Endodermal cell (in vitro differentiated cells): ENCODE data around the gene SMG6. TPM values are rescaled to one million over a fixed set of nuclear protein-coding genes. Genes with fewer than 3 reads are reported as not detected.
A peak's percentile ranks its signal among the peaks of the same experiment; 100 is the strongest.

Source experiments
- DNase-seq: peaks from one replicate; pipeline ENCODE4 v3.0.0-alpha.2; 2017
- H3K27ac ChIP-seq: 2 replicates; pipeline ENCODE4 v1.5.1; 2013; ENCODE audit warnings: mild to moderate bottlenecking, low read depth, low read length, moderate library complexity
- H3K27me3 ChIP-seq: 2 replicates; pipeline ENCODE4 v1.6.1; 2013; ENCODE audit warnings: mild to moderate bottlenecking, low read length, moderate library complexity; ENCODE audit not compliant: insufficient read depth, control insufficient read depth, poor library complexity, severe bottlenecking
- H3K36me3 ChIP-seq: 2 replicates; pipeline ENCODE4 v1.7.0; 2013; ENCODE audit warnings: mild to moderate bottlenecking, low read length, moderate library complexity; ENCODE audit not compliant: control insufficient read depth, insufficient read depth
- H3K4me1 ChIP-seq: one replicate; pipeline ENCODE4 v1.7.0; 2013; ENCODE audit warnings: low read length; ENCODE audit not compliant: control insufficient read depth, insufficient read depth
- H3K4me3 ChIP-seq: 2 replicates; pipeline ENCODE4 v1.5.1; 2013; ENCODE audit warnings: mild to moderate bottlenecking, low read length, moderate library complexity
- H3K9ac ChIP-seq: 2 replicates; pipeline ENCODE4 v1.6.1; 2013; ENCODE audit warnings: mild to moderate bottlenecking, low read length, moderate library complexity; ENCODE audit not compliant: poor library complexity, severe bottlenecking; ENCODE audit errors: extremely low read depth
- H3K9me3 ChIP-seq: 2 replicates; pipeline ENCODE4 v1.6.1; 2013; ENCODE audit warnings: mild to moderate bottlenecking, low read length, moderate library complexity; ENCODE audit not compliant: control insufficient read depth
- H3K27ac Mint-ChIP-seq: 2 replicates; pipeline ENCODE4 v1.8.0; 2020; ENCODE audit warnings: mixed read lengths
- H3K27me3 Mint-ChIP-seq: 2 replicates; pipeline ENCODE4 v1.8.0; 2021; ENCODE audit warnings: mild to moderate bottlenecking, mixed read lengths; ENCODE audit not compliant: insufficient read depth
- H3K36me3 Mint-ChIP-seq: 2 replicates; pipeline ENCODE4 v1.8.0; 2020; ENCODE audit warnings: low read depth, mixed read lengths
- H3K4me1 Mint-ChIP-seq: 2 replicates; pipeline ENCODE4 v1.8.0; 2020; ENCODE audit warnings: mixed read lengths
- H3K4me3 Mint-ChIP-seq: 2 replicates; pipeline ENCODE4 v1.8.0; 2020; ENCODE audit warnings: mild to moderate bottlenecking, moderate library complexity, mixed read lengths
- H3K9me3 Mint-ChIP-seq: 2 replicates; pipeline ENCODE4 v1.8.0; 2020; ENCODE audit warnings: mild to moderate bottlenecking, mixed read lengths
- CTCF ChIP-seq: fragments of 200-600 bp; sonication (generic); conservative IDR thresholded peaks from 2 replicates; pipeline ENCODE4 v1.5.0; 2021; ENCODE audit warnings: antibody characterized with exemption, mild to moderate bottlenecking
- WGBS, 2 experiments: methylation state at CpG; one replicate each; pipeline versions ENCODE4 v1.1.5 to v1.1.7; 2013; ENCODE audit warnings: missing lambda C conversion rate in 2 of 2, mixed read lengths in 1 of 2; ENCODE audit not compliant: insufficient coverage in 1 of 2, insufficient read length in 1 of 2; 5-methylcytosine and 5-hydroxymethylcytosine counted together
- total RNA-seq, 2 donors: library from RNA; stranded (reverse); fragmentation: NEBNext Ultra II Directional in 1 of 2; extraction: Animal tissue kit (Norgen Biotek cat#: 25700) in 1 of 2; gene quantifications; 2 replicates in 1 of 2; 3 replicates in 1 of 2; pipeline ENCODE4 v1.2.1, GENCODE V29; 2021

Gene SMG6
- total RNA-seq, 2 donors from 2014 or later: 44.3 to 56.7 TPM

- Mint-ChIP-seq H3K4me1 (peaks cover 7% of the 10 kb centered on the region), H3K27ac (peak overlapping the region; percentile 36), H3K36me3 (peaks cover 32% of the 10 kb centered on the region), H3K9me3 (no peaks in the 10 kb centered on the region), H3K27me3 (no peaks in the 10 kb centered on the region), H3K4me3 (no peak overlapping the region)
- TF ChIP-seq CTCF: no peak
- Histone ChIP-seq H3K4me1 (no peaks in the 10 kb centered on the region), H3K27ac (no peak overlapping the region), H3K9ac (no peak overlapping the region), H3K27me3 (no peaks in the 10 kb centered on the region), H3K9me3 (no peaks in the 10 kb centered on the region), H3K4me3 (no peak overlapping the region), H3K36me3 (peaks cover 35% of the 10 kb centered on the region)
- DNase-seq: no peak
- 94% methylated on average over 5 to 9 of the region's 9 CpGs for WGBS, 2 experiments
Observed at GRCh38 chr17:2102931-2103809, 200.4 kb downstream of the SMG6 start.

- TF ChIP-seq CTCF: no peak
- Mint-ChIP-seq H3K27ac (no peak overlapping the region), H3K4me1 (no peaks in the 10 kb centered on the region), H3K4me3 (no peak overlapping the region), H3K27me3 (no peaks in the 10 kb centered on the region), H3K36me3 (peaks cover 35% of the 10 kb centered on the region), H3K9me3 (no peaks in the 10 kb centered on the region)
- DNase-seq: no peak
- WGBS, 2 experiments: 95 to 96% methylated on average over 12 to 15 of the region's 15 CpGs
- Histone ChIP-seq H3K4me3 (no peak overlapping the region), H3K36me3 (peaks cover 25% of the 10 kb centered on the region), H3K9me3 (no peaks in the 10 kb centered on the region), H3K27me3 (no peaks in the 10 kb centered on the region), H3K27ac (no peak overlapping the region), H3K4me1 (no peaks in the 10 kb centered on the region), H3K9ac (no peak overlapping the region)
Observed at GRCh38 chr17:2101448-2102257, 201.9 kb downstream of the SMG6 start.

- H3K4me1 ChIP-seq: peaks cover 4% of the 10 kb centered on the region
- Mint-ChIP-seq H3K4me1 (peaks cover 20% of the 10 kb centered on the region), H3K36me3 (peaks cover 28% of the 10 kb centered on the region), H3K4me3 (no peak overlapping the region), H3K27me3 (no peaks in the 10 kb centered on the region), H3K27ac (peak overlapping the region; percentile 74), H3K9me3 (no peaks in the 10 kb centered on the region)
- H3K27me3 ChIP-seq: no peaks in the 10 kb centered on the region
- no peaks in the 10 kb centered on the region for H3K9me3 ChIP-seq
- H3K9ac ChIP-seq: no peak overlapping the region
- no peak for TF ChIP-seq CTCF
- H3K36me3 ChIP-seq: peaks cover 24% of the 10 kb centered on the region
- WGBS, 2 experiments: 70 to 87% methylated on average over 4 to 10 of the region's 10 CpGs
- H3K27ac ChIP-seq: peak overlapping the region; percentile 70
- no peak overlapping the region for H3K4me3 ChIP-seq
- DNase-seq: peak; percentile 60
Observed at GRCh38 chr17:2095536-2095910, 208.1 kb downstream of the SMG6 start.
